H9 (cell line): ENCODE measurements around the gene PRKACB. TPM values are rescaled to one million over a fixed set of nuclear protein-coding genes. Genes with fewer than 3 reads are reported as not detected.

Source experiments
- DNase-seq: peaks from one replicate; pipeline ENCODE4 v3.0.0-alpha.2; 2017
- H2AFZ ChIP-seq: one replicate; pipeline ENCODE4 v1.6.1; 2013; ENCODE audit warnings: mild to moderate bottlenecking, low read length, control low read depth, moderate library complexity
- H2AK5ac ChIP-seq: 2 replicates; pipeline ENCODE4 v1.6.1; 2013; ENCODE audit warnings: low read length, control low read depth, mixed read lengths; ENCODE audit not compliant: insufficient read length
- H2BK120ac ChIP-seq: one replicate; pipeline ENCODE4 v1.6.1; 2013; ENCODE audit warnings: low read depth, mild to moderate bottlenecking, low read length, control low read depth, inconsistent platforms; ENCODE audit not compliant: poor library complexity, severe bottlenecking
- H2BK12ac ChIP-seq: 2 replicates; pipeline ENCODE4 v1.6.1; 2013; ENCODE audit warnings: low read length, control low read depth, mixed read lengths, low read depth; ENCODE audit not compliant: insufficient read length
- H2BK15ac ChIP-seq: 2 replicates; pipeline ENCODE4 v1.6.1; 2013; ENCODE audit warnings: low read depth, low read length, control low read depth
- H2BK20ac ChIP-seq: one replicate; pipeline ENCODE4 v1.6.1; 2013; ENCODE audit warnings: low read depth, mild to moderate bottlenecking, low read length, control low read depth, inconsistent platforms; ENCODE audit not compliant: poor library complexity, severe bottlenecking
- H2BK5ac ChIP-seq: 2 replicates; pipeline ENCODE4 v1.6.1; 2013; ENCODE audit warnings: low read length, control low read depth, mixed read lengths; ENCODE audit not compliant: insufficient read length
- H3K14ac ChIP-seq: 2 replicates; pipeline ENCODE4 v1.6.1; 2013; ENCODE audit warnings: low read length, control low read depth; ENCODE audit not compliant: insufficient read depth
- H3K18ac ChIP-seq: 2 replicates; pipeline ENCODE4 v1.6.1; 2013; ENCODE audit warnings: low read depth, mild to moderate bottlenecking, mixed read lengths, low read length, control low read depth; ENCODE audit not compliant: insufficient read length
- H3K23ac ChIP-seq: 2 replicates; pipeline ENCODE4 v1.6.1; 2013; ENCODE audit warnings: low read length, control low read depth, mixed read lengths, low read depth; ENCODE audit not compliant: insufficient read length
- H3K23me2 ChIP-seq: 2 replicates; pipeline ENCODE4 v1.6.1; 2013; ENCODE audit warnings: low read depth, mild to moderate bottlenecking, mixed read lengths, low read length, control low read depth; ENCODE audit not compliant: insufficient read length, poor library complexity, severe bottlenecking
- H3K27ac ChIP-seq: 2 replicates; pipeline ENCODE4 v1.5.1; 2013; ENCODE audit warnings: low read length, control low read depth, mixed read lengths, low read depth; ENCODE audit not compliant: insufficient read length
- H3K27me3 ChIP-seq: 2 replicates; pipeline ENCODE4 v1.6.1; 2013; ENCODE audit warnings: low read length, control low read depth, inconsistent platforms; ENCODE audit not compliant: insufficient read depth
- H3K4ac ChIP-seq: 2 replicates; pipeline ENCODE4 v1.6.1; 2013; ENCODE audit warnings: low read depth, mild to moderate bottlenecking, control low read depth, inconsistent platforms, low read length, moderate library complexity
- H3K4me1 ChIP-seq: 2 replicates; pipeline ENCODE4 v1.6.1; 2013; ENCODE audit warnings: low read length, control low read depth, inconsistent platforms; ENCODE audit not compliant: insufficient read depth
- H3K4me2 ChIP-seq: 2 replicates; pipeline ENCODE4 v1.6.1; 2013; ENCODE audit warnings: low read length, control low read depth, mixed read lengths; ENCODE audit not compliant: insufficient read length, insufficient read depth
- H3K56ac ChIP-seq: 2 replicates; pipeline ENCODE4 v1.6.1; 2013; ENCODE audit warnings: low read depth, mild to moderate bottlenecking, mixed read lengths, low read length, control low read depth; ENCODE audit not compliant: insufficient read length
- H3K79me1 ChIP-seq: 2 replicates; pipeline ENCODE4 v1.6.1; 2013; ENCODE audit warnings: low read depth, mild to moderate bottlenecking, moderate library complexity, low read length, control low read depth, inconsistent platforms; ENCODE audit not compliant: insufficient read depth, poor library complexity, severe bottlenecking
- H3K79me2 ChIP-seq: 2 replicates; pipeline ENCODE4 v1.6.1; 2013; ENCODE audit warnings: low read length, control low read depth, inconsistent platforms; ENCODE audit not compliant: insufficient read depth
- H3K9ac ChIP-seq: 2 replicates; pipeline ENCODE4 v1.6.1; 2013; ENCODE audit warnings: low read length, control low read depth, mixed read lengths; ENCODE audit not compliant: insufficient read length; ENCODE audit errors: extremely low read depth
- H3K9me3 ChIP-seq: one replicate; pipeline ENCODE4 v1.6.1; 2013; ENCODE audit warnings: low read depth, low read length, inconsistent platforms; ENCODE audit not compliant: control insufficient read depth
- H3T11ph ChIP-seq: one replicate; pipeline ENCODE4 v1.6.1; 2013; ENCODE audit warnings: mild to moderate bottlenecking, low read length, control low read depth, inconsistent platforms
- H4K20me1 ChIP-seq: one replicate; pipeline ENCODE4 v1.6.1; 2013; ENCODE audit not compliant: control insufficient read depth, insufficient read length, insufficient read depth
- H4K5ac ChIP-seq: 2 replicates; pipeline ENCODE4 v1.6.1; 2013; ENCODE audit warnings: low read depth, mild to moderate bottlenecking, mixed read lengths, low read length, control low read depth; ENCODE audit not compliant: insufficient read length
- H4K8ac ChIP-seq: replicated peaks from 2 replicates; pipeline ENCODE4 v1.6.1; 2013; ENCODE audit warnings: low read length, control low read depth, mixed read lengths, low read depth; ENCODE audit not compliant: insufficient read length
- H4K91ac ChIP-seq: 2 replicates; pipeline ENCODE4 v1.6.1; 2013; ENCODE audit warnings: low read depth, mild to moderate bottlenecking, moderate library complexity, mixed read lengths, low read length, control low read depth; ENCODE audit not compliant: insufficient read length
- H3K27ac Mint-ChIP-seq, 3 experiments: 2 replicates in 2 of 3; 3 replicates in 1 of 3; pipeline ENCODE4 v1.8.0; 2020 to 2021; ENCODE audit warnings: mixed read lengths in 3 of 3, mild to moderate bottlenecking in 1 of 3, moderate library complexity in 1 of 3
- H3K27me3 Mint-ChIP-seq: 2 replicates; pipeline ENCODE4 v1.8.0; 2021; ENCODE audit warnings: low read depth, mild to moderate bottlenecking, moderate library complexity, mixed read lengths
- H3K36me3 Mint-ChIP-seq, 3 experiments: 2 replicates in 2 of 3; 3 replicates in 1 of 3; pipeline ENCODE4 v1.8.0; 2020 to 2021; ENCODE audit warnings: low read depth in 3 of 3, mixed read lengths in 3 of 3; ENCODE audit not compliant: insufficient read depth in 1 of 3
- H3K4me1 Mint-ChIP-seq, 2 experiments: 2 replicates each; pipeline ENCODE4 v1.8.0; 2020; ENCODE audit warnings: mixed read lengths in 2 of 2
- H3K4me3 Mint-ChIP-seq, 2 experiments: 2 replicates in 1 of 2; 3 replicates in 1 of 2; pipeline ENCODE4 v1.8.0; 2020 to 2021; ENCODE audit warnings: mild to moderate bottlenecking in 2 of 2, mixed read lengths in 2 of 2, moderate library complexity in 1 of 2
- H3K9me3 Mint-ChIP-seq, 2 experiments: 2 replicates in 1 of 2; 3 replicates in 1 of 2; pipeline ENCODE4 v1.8.0; 2020; ENCODE audit warnings: mild to moderate bottlenecking in 2 of 2, mixed read lengths in 2 of 2, moderate library complexity in 1 of 2
- WGBS: extraction: QIAGEN DNeasy Blood & Tissue Kit; methylation state at CpG from one replicate; pipeline ENCODE4 v1.1.7; 2013; ENCODE audit warnings: missing lambda C conversion rate, low lambda C conversion rate, mixed read lengths; ENCODE audit not compliant: insufficient read length; ENCODE audit errors: extremely low coverage; 5-methylcytosine and 5-hydroxymethylcytosine counted together
- total RNA-seq: library from RNA; stranded (reverse); gene quantifications from 2 replicates; pipeline ENCODE4 v1.2.1, GENCODE V29; 2021
- TF ChIP-seq, protein P1 (sequence below): fragments of 200-600 bp; sonication (generic); conservative IDR thresholded peaks from 3 replicates; pipeline ENCODE4 v1.8.0; 2021; ENCODE audit warnings: antibody characterized with exemption, mild to moderate bottlenecking

PRKACB gene
- total RNA-seq, 1 experiment from 2014 or later: 20.7 TPM

DNA sequence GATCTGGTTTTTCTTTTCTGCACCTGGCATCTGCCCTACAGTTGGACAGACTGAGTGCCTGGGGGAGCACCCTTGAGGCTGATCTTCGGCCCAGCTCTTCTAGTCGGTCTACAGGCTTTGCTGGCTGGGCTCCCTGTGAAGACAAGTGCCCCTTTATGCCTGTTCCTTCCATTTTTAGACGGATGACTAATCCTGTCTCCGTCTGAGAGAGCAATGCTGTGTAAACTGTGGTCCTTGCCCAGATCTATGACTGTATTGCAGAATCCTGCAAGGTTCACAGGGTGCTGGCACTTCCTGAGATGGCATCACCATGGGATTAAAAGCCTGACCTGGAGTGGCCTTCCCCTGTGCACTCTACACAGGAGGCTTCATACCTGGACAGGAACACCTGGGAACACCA, 109.8 kb downstream of the PRKACB start:
- H2BK15ac ChIP-seq: no peak overlapping the region
- no peaks in the 10 kb centered on the region for H3K79me1 ChIP-seq
- no peak overlapping the region for H2BK20ac ChIP-seq
- no peak overlapping the region for H3K4me3 Mint-ChIP-seq
- H3K27ac Mint-ChIP-seq: no peak overlapping the region
- H3K56ac ChIP-seq: no peak overlapping the region
- peaks cover 3% of the 10 kb centered on the region for H3K4me1 ChIP-seq
- H3K4me2 ChIP-seq: no peak overlapping the region
- peaks cover 0 to 14% (median 2%) of the 10 kb centered on the region in 3 experiments; a peak in 2 of 7 replicates for H3K36me3 Mint-ChIP-seq
- peaks cover 10 to 12% of the 10 kb centered on the region in 2 experiments for H3K9me3 Mint-ChIP-seq
- no peak overlapping the region for H4K8ac ChIP-seq
- H3T11ph ChIP-seq: no peak overlapping the region
- no peak overlapping the region for H4K5ac ChIP-seq
- H3K4me1 Mint-ChIP-seq: peaks cover 15 to 18% of the 10 kb centered on the region in 2 experiments
- no peaks in the 10 kb centered on the region for H3K23me2 ChIP-seq
- H3K27me3 Mint-ChIP-seq: peaks cover 4% of the 10 kb centered on the region
- no peak overlapping the region for H2BK12ac ChIP-seq
- no peak overlapping the region for H3K14ac ChIP-seq
- H2AK5ac ChIP-seq: no peak overlapping the region
- H2AFZ ChIP-seq: no peak overlapping the region
- no peak overlapping the region for H4K91ac ChIP-seq
- no peaks in the 10 kb centered on the region for H3K9me3 ChIP-seq
- no peaks in the 10 kb centered on the region for H4K20me1 ChIP-seq
- no peak overlapping the region for H3K4ac ChIP-seq
- no peaks in the 10 kb centered on the region for H3K79me2 ChIP-seq
- H3K9ac ChIP-seq: no peak overlapping the region
- H3K23ac ChIP-seq: no peak overlapping the region
- WGBS: no CpG with 5 or more reads among the region's 4 CpGs
- no peak overlapping the region for H3K18ac ChIP-seq
- H3K27me3 ChIP-seq: no peaks in the 10 kb centered on the region
- no peak overlapping the region for H3K27ac ChIP-seq
- no peak overlapping the region for H2BK120ac ChIP-seq
- no peak for DNase-seq
- TF ChIP-seq, protein P1, sequence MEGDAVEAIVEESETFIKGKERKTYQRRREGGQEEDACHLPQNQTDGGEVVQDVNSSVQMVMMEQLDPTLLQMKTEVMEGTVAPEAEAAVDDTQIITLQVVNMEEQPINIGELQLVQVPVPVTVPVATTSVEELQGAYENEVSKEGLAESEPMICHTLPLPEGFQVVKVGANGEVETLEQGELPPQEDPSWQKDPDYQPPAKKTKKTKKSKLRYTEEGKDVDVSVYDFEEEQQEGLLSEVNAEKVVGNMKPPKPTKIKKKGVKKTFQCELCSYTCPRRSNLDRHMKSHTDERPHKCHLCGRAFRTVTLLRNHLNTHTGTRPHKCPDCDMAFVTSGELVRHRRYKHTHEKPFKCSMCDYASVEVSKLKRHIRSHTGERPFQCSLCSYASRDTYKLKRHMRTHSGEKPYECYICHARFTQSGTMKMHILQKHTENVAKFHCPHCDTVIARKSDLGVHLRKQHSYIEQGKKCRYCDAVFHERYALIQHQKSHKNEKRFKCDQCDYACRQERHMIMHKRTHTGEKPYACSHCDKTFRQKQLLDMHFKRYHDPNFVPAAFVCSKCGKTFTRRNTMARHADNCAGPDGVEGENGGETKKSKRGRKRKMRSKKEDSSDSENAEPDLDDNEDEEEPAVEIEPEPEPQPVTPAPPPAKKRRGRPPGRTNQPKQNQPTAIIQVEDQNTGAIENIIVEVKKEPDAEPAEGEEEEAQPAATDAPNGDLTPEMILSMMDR: no peak
- H2BK5ac ChIP-seq: no peak overlapping the region
